WI38 (cell line): ENCODE data around the gene FANCF.

Experiments used
- H3K4me3 ChIP-seq: 2 replicates; pipeline ENCODE4 v1.5.1; 2011; ENCODE audit warnings: low read depth, mild to moderate bottlenecking, control low read depth, low read length
- CTCF ChIP-seq: IDR thresholded peaks from 2 replicates; pipeline ENCODE4 v1.5.1; 2012; ENCODE audit warnings: low read depth, mild to moderate bottlenecking, control low read depth, low read length

Gene FANCF

GRCh38 chr11:22582151-22582410 lies 43.5 kb downstream of the FANCF start:
- no peak overlapping the region for H3K4me3 ChIP-seq
- no peak for TF ChIP-seq CTCF

- TF ChIP-seq CTCF, result no peak
- no peak overlapping the region for H3K4me3 ChIP-seq
Observed at GRCh38 chr11:22581354-22582150, 44.1 kb downstream of the FANCF start.

GRCh38 chr11:22577854-22578253 lies 47.8 kb downstream of the FANCF start:
- no peak for TF ChIP-seq CTCF
- no peak overlapping the region for H3K4me3 ChIP-seq
